Subcutaneous adipose tissue (tissue), 4 donors: ENCODE data around the gene AGK. TPM values are rescaled to one million over a fixed set of nuclear protein-coding genes. Genes with fewer than 3 reads are reported as not detected.

Experiments
- total RNA-seq, 4 donors: library from RNA; depleted of rRNA; stranded (reverse); fragments of >200 nt; gene quantifications; one replicate each; pipeline ENCODE4 v1.1.0, GENCODE V29; 2016
- TF ChIP-seq, protein P1 (sequence below): fragments of 450-650 bp; IDR thresholded peaks from one replicate; pipeline ENCODE4 v1.5.1; 2016; ENCODE audit warnings: low read depth, mild to moderate bottlenecking, control low read depth, antibody characterized with exemption, moderate library complexity

Gene AGK
- total RNA-seq, 4 donors from 2014 or later = 14.3 to 16.6 (median 15.6) TPM

DNA sequence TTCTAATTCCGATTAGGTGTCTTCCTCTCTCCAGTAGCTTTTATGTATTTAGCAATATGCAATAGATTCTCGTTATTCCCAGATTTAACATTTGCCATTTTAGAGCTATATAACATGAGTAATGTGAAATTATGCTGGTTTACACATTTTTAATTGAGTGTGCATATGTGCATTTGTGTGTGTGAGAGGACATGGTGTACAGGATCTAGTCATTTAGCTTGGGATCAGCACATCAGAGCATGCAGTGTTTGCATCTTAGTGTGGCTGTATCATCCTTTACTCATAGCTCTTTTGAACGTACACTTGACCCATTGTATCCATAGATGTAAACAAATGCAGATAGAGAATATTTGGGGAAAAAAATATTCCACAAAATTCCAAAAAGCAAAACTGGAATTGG is 84.8 kb downstream of the AGK start:
- TF ChIP-seq, protein P1, sequence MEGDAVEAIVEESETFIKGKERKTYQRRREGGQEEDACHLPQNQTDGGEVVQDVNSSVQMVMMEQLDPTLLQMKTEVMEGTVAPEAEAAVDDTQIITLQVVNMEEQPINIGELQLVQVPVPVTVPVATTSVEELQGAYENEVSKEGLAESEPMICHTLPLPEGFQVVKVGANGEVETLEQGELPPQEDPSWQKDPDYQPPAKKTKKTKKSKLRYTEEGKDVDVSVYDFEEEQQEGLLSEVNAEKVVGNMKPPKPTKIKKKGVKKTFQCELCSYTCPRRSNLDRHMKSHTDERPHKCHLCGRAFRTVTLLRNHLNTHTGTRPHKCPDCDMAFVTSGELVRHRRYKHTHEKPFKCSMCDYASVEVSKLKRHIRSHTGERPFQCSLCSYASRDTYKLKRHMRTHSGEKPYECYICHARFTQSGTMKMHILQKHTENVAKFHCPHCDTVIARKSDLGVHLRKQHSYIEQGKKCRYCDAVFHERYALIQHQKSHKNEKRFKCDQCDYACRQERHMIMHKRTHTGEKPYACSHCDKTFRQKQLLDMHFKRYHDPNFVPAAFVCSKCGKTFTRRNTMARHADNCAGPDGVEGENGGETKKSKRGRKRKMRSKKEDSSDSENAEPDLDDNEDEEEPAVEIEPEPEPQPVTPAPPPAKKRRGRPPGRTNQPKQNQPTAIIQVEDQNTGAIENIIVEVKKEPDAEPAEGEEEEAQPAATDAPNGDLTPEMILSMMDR = no peak

DNA sequence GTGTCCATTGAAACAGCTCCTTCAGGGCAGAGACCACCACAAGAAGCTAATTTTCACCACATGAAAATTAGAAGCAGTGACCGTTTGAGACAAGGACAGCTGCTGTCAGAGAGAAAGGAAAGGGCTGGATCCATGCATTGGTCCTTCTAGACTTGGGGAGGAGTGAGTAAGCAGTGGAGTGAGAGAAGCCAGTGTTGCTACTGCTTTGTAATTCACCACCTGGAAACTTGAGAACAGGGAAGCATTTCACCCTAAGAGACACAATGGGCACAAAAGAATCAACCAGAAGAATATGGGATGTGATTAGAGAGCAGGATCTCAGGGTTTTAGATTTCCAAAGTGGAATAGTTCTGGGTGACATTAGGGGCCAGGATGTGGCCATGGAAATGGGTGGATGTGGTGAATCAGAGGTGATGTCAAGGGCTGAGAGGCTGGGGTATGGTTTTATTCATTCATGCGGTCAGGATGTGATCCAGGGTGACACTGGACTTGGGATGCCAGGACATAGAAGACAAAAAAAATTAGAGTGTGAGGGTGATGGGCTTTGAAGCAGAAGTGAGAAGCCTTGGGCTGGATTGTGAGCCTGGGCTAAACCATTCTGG is 89.1 kb downstream of the AGK start:
- TF ChIP-seq, protein P1 = no peak

- TF ChIP-seq, protein P1 = no peak
Observed at GRCh38 chr7:141641876-141642275, 90.7 kb downstream of the AGK start.

DNA sequence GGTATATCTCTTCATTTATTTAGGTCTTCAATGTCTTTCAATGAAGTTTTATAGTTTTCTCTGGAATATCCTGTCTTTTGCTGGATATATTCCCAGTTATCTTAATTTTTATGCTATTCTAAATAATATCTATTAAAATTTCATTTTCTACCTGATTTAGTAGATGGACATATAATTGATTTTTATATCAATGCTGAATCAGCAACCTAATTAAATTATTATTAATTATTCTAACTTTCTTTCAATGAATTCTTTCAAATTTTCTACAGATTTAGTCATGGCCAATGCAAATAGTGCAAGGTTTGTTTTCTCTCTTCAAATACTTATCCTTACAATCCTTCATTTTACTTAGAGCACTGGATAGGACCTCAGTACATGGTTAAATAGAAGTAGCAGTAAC is 94.0 kb downstream of the AGK start:
- TF ChIP-seq, protein P1 = no peak

GRCh38 chr7:141646826-141647480 is 95.7 kb downstream of the AGK start:
- TF ChIP-seq, protein P1 = no peak

GRCh38 chr7:141648276-141649114 is 97.3 kb downstream of the AGK start:
- TF ChIP-seq, protein P1 = no peak
